CD4-positive, alpha-beta T cell treated with Interleukin-15 for 4 hours (primary cell): Measurements from ENCODE around the gene PPM1H.

ENCODE experiments used
- DNase-seq: peaks from one replicate; pipeline ENCODE4 v3.0.0-alpha.2; 2020; ENCODE audit warnings: low spot score

Gene PPM1H

DNA sequence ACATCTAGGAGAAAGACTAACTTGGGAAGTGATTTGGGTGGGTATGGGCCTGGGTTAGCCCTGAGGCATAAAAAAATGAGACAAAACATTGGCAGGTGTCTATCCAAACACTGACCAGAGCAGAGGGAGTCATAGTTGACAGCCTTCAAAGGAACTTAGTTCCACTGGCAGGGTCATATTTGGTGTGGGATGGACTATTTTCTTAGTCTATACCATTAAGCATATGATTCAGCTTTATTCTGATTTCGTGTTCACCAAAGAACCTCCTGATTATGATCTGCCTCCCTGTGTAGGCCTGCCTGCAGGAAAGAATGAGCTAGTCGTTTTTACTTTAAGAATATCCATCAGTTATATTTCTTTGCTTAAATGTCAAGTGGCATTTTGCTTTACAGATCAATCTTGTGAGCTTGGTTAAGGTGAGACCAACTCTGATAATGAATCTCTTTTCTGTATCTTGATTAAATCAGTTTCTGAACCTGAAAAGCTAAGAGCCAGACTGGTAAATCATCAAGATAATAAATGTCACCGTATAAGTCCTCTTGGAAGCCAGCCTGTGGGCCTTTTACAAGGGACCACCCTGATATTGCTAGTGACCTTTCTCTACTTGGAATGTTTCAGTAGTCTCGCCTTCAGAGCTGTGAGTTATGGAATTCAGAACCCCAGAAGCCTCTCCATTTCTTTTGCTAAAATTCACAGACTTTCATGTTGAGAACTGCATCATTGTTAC lies 285.4 kb downstream of the PPM1H start:
- DNase-seq = no peak

- DNase-seq = no peak
These were observed 287.4 kb downstream of the PPM1H start for GRCh38 chr12:62647586-62647985.

GRCh38 chr12:62646566-62646965 lies 288.4 kb downstream of the PPM1H start:
- no peak for DNase-seq

DNA sequence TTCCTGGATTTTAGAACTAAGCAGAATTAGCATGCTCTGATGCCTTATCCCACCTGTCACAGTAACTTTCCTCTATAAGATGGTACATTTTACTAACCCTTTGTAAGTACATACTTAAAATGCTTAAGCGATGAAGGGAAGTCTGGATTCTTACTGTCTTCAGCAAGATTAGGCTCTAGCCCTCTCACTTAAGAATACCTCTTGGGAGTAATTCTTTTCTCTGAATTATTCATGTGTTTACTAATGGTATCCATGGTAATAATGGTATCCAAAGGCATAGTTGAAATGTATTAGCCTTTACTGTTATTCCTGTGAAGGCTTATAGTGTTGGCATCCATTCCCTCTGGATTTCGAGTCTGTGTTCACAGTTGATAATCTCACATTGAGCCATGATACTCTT lies 291.5 kb downstream of the PPM1H start:
- DNase-seq = no peak

DNA sequence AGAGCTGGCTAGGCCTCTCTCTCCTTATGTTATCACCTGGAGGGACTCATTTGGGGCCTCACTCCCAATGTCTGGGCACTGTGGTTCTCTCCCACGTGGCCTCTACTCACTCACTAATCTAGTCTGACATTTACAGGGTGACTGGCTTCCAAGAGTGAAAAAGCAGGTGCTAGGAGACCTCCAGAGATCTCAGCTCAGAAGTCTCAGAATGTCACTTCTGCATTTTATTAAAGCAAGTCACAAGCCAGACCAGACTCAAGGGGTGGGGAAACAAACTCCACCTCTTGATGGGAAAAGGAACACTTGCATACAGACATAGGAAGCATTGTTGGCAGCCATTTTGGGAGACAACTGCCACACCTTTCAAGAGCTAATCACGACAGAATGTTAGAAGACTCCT lies 292.5 kb downstream of the PPM1H start:
- no peak for DNase-seq

DNA sequence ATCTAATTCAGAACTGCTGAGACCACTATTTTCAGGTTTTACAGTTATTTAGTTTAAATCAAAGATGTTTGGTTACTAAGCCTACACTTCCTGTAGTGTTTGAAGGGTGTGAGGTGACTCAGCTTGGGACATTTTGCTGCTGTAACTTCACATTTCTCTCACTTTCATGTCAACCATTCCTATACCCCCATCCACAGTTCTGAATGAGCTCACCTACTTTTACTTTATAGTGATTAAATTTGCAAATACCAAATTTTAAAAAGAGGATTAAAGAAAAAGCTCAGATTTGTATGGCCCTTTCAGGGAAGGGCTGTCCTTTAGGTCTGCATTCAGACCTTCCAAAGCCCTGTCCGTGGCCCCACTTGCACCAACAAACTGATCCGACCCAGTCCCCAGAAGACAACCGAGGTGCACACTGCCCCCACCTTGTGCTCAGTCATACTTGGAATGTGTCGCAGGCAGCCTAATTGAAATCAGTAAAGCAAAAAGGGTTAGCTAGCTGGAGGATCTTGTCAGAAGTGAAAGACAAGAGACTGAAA lies 294.0 kb downstream of the PPM1H start:
- peak; percentile 56 for DNase-seq

DNA sequence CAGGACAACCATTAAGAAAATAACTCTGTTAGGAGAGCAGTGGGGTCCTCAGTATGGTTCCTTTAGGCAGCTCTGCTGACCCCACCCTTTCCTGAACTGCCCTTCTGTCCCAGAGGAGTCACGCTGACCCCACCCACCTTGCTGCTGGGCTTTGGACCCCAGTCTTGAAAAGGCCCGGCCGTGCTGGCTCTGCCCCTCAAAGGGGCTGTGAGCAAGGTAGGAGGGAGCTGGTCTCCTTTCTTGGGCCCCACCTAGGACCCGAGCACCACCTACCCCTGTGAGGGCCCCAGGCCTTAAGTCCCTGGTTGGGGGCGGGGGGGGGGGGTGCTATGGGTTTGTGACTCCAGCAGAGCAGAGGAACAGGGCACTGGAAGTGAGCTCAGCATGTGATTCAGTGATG lies 297.3 kb downstream of the PPM1H start:
- DNase-seq = no peak

DNA sequence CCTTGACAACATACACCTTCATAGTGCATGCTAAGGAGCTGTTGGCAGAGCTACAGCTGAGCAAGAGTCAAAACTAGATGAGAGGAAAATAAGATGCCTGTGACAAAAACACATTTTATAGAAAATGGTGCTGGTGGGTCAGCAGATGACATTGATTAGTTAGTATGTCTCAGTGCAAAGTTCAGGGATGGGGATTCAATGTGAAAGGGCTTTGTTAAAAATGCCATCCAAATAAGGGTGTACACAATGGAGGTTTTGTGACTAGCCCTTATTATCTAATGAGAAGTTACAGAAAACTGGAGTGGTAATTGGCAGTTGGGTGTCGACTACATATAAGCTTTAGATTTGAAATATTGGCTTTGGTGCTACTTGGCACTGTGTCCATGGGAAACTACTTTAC lies 299.3 kb downstream of the PPM1H start:
- DNase-seq = no peak

GRCh38 chr12:62632411-62632918 lies 302.5 kb downstream of the PPM1H start:
- DNase-seq = no peak

- no peak for DNase-seq
These were observed 303.2 kb downstream of the PPM1H start for GRCh38 chr12:62631471-62632410.

DNA sequence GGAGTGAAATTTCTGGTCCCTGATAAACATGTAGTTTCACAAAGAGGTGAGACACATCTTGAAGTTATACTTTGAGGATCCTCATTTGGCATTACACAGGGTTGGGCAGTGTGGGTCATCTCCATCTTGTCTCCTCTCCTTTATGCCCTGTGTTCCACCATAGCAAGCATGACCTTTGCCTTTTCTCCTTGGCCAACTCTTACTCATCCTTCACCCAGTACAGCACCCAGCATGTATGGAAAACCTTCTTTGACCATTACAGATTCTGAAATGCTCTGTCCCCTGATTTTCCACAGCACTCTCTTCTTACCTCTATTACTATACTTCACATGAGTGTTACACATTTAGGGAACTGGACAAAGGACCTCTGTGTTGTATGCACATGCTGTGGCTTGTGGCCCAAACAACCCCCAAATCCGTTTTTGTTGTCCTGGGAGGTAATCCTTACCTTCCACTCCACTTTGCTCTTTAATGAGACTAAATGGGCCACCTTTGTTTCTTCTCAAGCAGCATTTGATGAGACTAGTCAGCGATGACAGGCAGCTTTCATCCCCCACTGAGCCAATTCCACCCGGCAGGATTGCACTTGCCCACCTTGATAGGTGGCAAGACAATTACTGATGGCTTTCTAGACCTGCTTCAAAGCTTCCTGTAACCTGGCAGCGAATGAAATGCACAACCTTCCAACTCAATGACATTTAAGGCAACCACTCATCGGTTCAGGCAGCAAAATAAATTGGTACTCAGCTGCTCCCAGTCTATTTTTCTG lies 304.8 kb downstream of the PPM1H start:
- no peak for DNase-seq

- DNase-seq = no peak
These were observed 305.5 kb downstream of the PPM1H start for GRCh38 chr12:62629413-62629812.

DNA sequence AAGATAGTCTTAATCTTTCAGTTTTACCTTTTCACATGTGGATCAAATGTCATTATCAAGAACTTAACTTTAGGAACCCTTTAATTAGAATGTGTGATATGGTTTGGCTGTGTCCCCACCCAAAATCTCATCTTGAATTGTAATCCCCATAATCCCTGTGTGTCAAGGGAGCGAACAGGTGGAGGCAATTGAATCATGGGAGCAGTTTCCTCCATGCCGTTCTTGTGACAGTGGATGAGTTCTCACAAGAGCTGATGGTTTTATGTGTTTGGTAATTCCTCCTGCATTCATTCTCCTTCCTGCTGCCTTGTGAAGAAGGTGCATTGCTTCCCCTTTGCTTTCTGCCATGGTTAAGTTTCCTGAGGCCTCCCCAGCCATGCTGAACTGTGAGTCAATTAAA lies 307.8 kb downstream of the PPM1H start:
- no peak for DNase-seq

DNA sequence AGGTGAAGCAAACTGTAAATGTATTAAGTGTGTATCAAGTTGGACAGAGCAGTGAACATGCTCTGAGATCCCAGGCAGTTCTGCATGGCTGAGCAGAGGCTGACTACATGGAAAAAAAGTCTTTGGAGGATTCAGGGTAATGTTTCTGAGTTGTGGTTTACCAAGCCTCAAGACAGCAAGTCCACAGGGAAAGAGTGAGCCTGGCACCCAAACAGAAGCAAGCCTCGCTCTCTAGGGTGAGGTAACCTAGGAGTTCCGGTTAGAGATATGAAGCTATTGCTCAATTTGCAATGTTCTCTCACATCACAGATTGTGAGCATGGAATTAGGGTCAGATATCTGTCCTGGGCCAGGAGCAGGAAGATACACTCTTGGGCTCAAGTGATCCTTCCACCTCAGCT lies 309.7 kb downstream of the PPM1H start:
- no peak for DNase-seq

DNA sequence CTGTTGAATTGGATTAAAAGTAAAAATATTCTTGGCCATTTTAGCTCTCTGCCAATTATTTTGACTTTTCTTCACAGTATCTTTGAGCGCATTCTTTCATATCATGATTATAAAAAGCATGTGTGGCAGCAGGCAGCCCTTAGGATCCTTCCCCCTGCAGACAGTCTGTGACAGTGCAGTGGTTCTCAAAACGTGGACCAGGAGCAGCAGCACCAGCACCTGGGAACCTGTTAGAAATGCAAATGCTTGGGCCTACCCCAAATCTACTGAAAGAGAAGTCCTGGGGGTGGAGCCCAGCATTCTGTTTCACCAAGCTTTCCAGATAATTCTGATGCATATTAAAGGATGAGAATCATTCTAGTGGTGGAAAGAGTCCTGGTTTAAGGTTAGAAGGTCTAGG lies 312.8 kb downstream of the PPM1H start:
- DNase-seq = no peak

GRCh38 chr12:62621101-62621638 lies 313.8 kb downstream of the PPM1H start:
- DNase-seq = no peak

DNA sequence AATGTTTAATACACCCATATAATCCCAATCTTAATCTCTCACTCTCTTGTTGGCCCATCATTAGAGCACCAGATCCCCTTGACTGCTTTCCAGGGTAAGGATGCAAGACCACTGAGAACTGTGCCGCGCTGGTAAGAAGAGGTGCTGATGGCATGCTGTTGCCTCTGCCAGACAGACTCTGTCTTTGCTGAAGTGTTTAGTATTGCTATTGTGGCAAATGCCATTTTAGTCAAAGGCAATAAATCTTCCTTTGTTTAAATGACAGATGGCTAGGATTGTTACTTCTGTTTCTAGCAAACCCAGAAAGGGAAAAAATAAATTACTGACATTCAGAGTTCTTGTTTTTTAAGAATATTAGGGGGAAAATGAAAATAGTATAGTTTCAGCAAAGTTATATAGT lies 316.0 kb downstream of the PPM1H start:
- DNase-seq = no peak

DNA sequence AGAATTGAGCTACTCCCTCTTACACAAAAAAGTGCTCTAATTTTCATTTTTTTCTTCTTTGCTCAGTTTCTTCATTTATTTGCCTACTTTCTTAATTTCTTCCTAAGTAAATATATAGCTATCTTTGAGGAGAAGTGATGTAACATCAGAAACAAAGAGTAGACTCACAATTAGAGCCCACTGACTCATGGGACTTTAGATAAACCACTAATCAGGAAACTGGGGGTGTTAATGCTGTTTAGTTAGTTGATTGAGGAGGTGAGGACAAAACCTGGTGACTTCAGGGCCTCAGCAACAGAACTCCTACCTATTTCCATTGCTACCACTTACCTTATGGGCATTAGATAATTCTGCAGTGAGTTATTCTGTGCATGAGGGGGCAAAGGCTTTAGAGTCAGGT lies 316.6 kb downstream of the PPM1H start:
- DNase-seq = no peak

DNA sequence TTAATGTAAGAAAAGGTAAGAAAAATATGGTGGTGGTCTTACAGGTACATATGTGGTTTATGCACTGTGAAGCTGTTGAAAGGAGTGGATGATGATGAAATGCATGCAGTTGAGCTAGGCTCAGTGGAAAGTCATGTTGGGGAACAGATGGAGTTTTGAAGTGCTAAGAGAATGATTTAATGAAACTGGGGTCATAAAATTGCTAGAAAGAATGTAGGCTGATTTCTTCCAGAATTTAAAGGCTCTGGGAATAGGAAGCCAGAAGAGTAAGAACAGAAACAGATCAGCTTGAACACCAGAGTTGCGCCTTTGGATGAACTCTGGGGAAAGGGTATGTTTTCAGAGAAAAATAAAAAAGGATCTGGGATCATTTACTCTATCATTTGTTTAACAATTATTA lies 321.9 kb downstream of the PPM1H start:
- no peak for DNase-seq

GRCh38 chr12:62606654-62607053 lies 328.3 kb downstream of the PPM1H start:
- no peak for DNase-seq

- no peak for DNase-seq
These were observed 329.0 kb downstream of the PPM1H start for GRCh38 chr12:62605981-62606380.

DNA sequence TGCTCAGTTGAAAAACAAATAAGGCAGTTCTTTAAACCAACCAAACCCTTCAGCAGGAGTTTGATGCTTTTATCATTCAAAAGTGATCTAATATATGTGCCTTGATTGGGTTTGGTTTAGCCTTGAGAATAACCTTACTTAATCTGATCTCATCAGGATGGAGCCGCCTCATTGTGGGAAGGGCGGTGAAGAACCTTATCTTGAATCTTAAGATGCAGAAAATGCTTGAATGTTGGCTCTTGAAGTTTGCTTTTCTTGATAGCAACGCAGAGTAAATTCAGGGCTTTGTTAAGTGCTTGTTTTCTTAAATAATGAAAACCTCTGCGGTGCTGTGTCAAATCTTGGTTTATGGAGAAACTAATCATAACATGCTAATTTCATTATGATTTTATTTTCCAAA lies 330.1 kb downstream of the PPM1H start:
- DNase-seq = peak; percentile 44
